K562 (cell line): ENCODE measurements around the gene RASGRP4. TPM values are rescaled to one million over a fixed set of nuclear protein-coding genes. Genes with fewer than 3 reads are reported as not detected.

Source experiments
- ARHGAP35 ChIP-seq: fragments of 450-650 bp; IDR thresholded peaks from 2 replicates; pipeline ENCODE4 v1.6.1; 2018; ENCODE audit not compliant: partially characterized antibody
- ETV5 ChIP-seq: sonication (generic); formaldehyde crosslinking; IDR thresholded peaks from 2 replicates; pipeline ENCODE4 v1.4.0; 2020; ENCODE audit warnings: low read depth, mild to moderate bottlenecking, missing genetic modification reagents
- HMGN3 ChIP-seq: IDR thresholded peaks from 2 replicates; pipeline ENCODE4 v1.6.1; 2011; ENCODE audit warnings: borderline replicate concordance, low read depth, mild to moderate bottlenecking, mixed read lengths, low read length; ENCODE audit not compliant: insufficient read length; ENCODE audit errors: extremely low read depth
- MTA3 ChIP-seq: fragments of 450-650 bp; formaldehyde crosslinking; IDR thresholded peaks from 2 replicates; pipeline ENCODE4 v1.6.1; 2017; ENCODE audit warnings: mild to moderate bottlenecking, borderline replicate concordance
- MXI1 ChIP-seq: IDR thresholded peaks from 2 replicates; pipeline ENCODE4 v1.6.1; 2011; ENCODE audit warnings: low read depth, mild to moderate bottlenecking, improper control_type of control experiment, low read length
- RFX5 ChIP-seq: IDR thresholded peaks from 2 replicates; pipeline ENCODE4 v1.6.1; 2011; ENCODE audit warnings: low read depth, mild to moderate bottlenecking, improper control_type of control experiment, low read length
- SETDB1 ChIP-seq: IDR thresholded peaks from one replicate; pipeline ENCODE4 v1.6.1; 2012; ENCODE audit warnings: low read length, control low read depth, inconsistent platforms
- SIN3A ChIP-seq, 2 experiments: fragments of 150-350 bp in 1 of 2; IDR thresholded peaks; 2 replicates each; pipeline ENCODE4 v1.6.1; 2011 to 2016; ENCODE audit warnings: borderline replicate concordance in 2 of 2, low read depth in 2 of 2, low read length in 2 of 2, mild to moderate bottlenecking in 2 of 2, moderate library complexity in 2 of 2; ENCODE audit not compliant: control insufficient read depth in 1 of 2
- SMAD3 ChIP-seq: fragments of 450-650 bp; formaldehyde crosslinking; conservative IDR thresholded peaks from 2 replicates; pipeline ENCODE4 v1.4.0; 2020; ENCODE audit warnings: mild to moderate bottlenecking
- polyA plus RNA-seq, 8 experiments: library from polyadenylated mRNA; depleted of rRNA in 4 of 8; stranded (reverse) in 5 of 8; unstranded in 3 of 8; fragments of >200 nt; fragmentation: Nextera tagmentation in 2 of 8; fragmentation: Illumina TruSeq in 1 of 8; extraction: Ambion mirVana in 2 of 8; extraction: Trizol in 1 of 8; gene quantifications; 2 replicates each; pipeline versions ENCODE4 v1.2.1 to v1.2.3, GENCODE V29; 2011 to 2014; ENCODE audit warnings: inconsistent platforms in 1 of 8, missing spikeins in 1 of 8
- total RNA-seq, 7 experiments: library from RNA; depleted of rRNA in 6 of 7; stranded (reverse); fragments of >200 nt in 6 of 7; fragmentation: Illumina TruSeq in 2 of 7; extraction: Trizol in 2 of 7; gene quantifications; 2 replicates each; pipeline versions ENCODE4 v1.2.1 to v1.2.3, GENCODE V29; 2011 to 2021; ENCODE audit warnings: low replicate concordance in 1 of 7
- TF ChIP-seq, protein P1 (sequence below), 2 experiments: fragments of 150-350 bp in 1 of 2; IDR thresholded peaks; 2 replicates each; pipeline ENCODE4 v1.6.1; 2012 to 2016; ENCODE audit warnings: low read depth in 2 of 2, low read length in 2 of 2, mild to moderate bottlenecking in 1 of 2, moderate library complexity in 1 of 2
- TF ChIP-seq, protein P2 (sequence below): fragments of 450-650 bp; formaldehyde crosslinking; conservative IDR thresholded peaks from 2 replicates; pipeline ENCODE4 v1.4.0; 2022; ENCODE audit warnings: mild to moderate bottlenecking, missing genetic modification characterization
- TF ChIP-seq, protein P3 (sequence below): fragments of 450-650 bp; IDR thresholded peaks from 2 replicates; pipeline ENCODE4 v1.7.1; 2018; ENCODE audit warnings: mild to moderate bottlenecking, low read depth; ENCODE audit not compliant: partially characterized antibody

RASGRP4 gene
- total and polyA plus RNA-seq, 9 of the 15 experiments (the other 6 are each of a cell fraction or from before 2014, with no cell fraction given): 0.39 to 4.6 (median 3.8) TPM

DNA sequence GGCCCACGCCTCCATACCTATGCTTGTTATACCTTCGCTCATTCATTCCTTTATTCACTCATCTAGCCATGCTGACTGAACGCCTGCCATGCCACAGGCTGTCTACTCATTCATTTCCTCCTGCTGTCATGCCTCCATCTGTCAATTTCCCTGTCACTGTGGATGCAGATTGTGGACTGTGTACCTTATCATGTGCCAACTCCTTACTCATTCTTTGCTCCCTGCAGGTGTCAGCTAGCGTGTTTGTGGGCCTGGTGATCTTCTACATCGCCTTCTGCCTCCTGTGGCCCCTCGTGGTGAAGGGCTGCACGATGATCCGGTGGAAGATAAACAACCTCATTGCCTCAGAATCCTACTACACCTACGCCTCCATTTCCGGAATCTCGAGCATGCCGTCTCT lies 55.7 kb downstream of the RASGRP4 start (continued):
- no peak for TF ChIP-seq HMGN3
- peak; percentile 42 to 48; a peak in 2 of 4 replicates for TF ChIP-seq SIN3A (IDR thresholded peaks at IDR 0.05; ENCODE audit: borderline replicate concordance in 2 of 2, control insufficient read depth in 1 of 2, low read depth in 2 of 2, low read length in 2 of 2)
- no peak for TF ChIP-seq RFX5
- TF ChIP-seq SETDB1: no peak
- TF ChIP-seq, protein P1, sequence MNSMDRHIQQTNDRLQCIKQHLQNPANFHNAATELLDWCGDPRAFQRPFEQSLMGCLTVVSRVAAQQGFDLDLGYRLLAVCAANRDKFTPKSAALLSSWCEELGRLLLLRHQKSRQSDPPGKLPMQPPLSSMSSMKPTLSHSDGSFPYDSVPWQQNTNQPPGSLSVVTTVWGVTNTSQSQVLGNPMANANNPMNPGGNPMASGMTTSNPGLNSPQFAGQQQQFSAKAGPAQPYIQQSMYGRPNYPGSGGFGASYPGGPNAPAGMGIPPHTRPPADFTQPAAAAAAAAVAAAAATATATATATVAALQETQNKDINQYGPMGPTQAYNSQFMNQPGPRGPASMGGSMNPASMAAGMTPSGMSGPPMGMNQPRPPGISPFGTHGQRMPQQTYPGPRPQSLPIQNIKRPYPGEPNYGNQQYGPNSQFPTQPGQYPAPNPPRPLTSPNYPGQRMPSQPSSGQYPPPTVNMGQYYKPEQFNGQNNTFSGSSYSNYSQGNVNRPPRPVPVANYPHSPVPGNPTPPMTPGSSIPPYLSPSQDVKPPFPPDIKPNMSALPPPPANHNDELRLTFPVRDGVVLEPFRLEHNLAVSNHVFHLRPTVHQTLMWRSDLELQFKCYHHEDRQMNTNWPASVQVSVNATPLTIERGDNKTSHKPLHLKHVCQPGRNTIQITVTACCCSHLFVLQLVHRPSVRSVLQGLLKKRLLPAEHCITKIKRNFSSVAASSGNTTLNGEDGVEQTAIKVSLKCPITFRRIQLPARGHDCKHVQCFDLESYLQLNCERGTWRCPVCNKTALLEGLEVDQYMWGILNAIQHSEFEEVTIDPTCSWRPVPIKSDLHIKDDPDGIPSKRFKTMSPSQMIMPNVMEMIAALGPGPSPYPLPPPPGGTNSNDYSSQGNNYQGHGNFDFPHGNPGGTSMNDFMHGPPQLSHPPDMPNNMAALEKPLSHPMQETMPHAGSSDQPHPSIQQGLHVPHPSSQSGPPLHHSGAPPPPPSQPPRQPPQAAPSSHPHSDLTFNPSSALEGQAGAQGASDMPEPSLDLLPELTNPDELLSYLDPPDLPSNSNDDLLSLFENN (IDR thresholded peaks at IDR 0.05; ENCODE audit: low read depth in 2 of 2, low read length in 2 of 2): no peak
- TF ChIP-seq, protein P2, sequence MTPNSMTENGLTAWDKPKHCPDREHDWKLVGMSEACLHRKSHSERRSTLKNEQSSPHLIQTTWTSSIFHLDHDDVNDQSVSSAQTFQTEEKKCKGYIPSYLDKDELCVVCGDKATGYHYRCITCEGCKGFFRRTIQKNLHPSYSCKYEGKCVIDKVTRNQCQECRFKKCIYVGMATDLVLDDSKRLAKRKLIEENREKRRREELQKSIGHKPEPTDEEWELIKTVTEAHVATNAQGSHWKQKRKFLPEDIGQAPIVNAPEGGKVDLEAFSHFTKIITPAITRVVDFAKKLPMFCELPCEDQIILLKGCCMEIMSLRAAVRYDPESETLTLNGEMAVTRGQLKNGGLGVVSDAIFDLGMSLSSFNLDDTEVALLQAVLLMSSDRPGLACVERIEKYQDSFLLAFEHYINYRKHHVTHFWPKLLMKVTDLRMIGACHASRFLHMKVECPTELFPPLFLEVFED (CRISPR knock-in tag): no peak
- peak; percentile 78 for TF ChIP-seq MXI1
- TF ChIP-seq MTA3: no peak
- TF ChIP-seq SMAD3 (CRISPR knock-in tag): no peak
- TF ChIP-seq, protein P3, sequence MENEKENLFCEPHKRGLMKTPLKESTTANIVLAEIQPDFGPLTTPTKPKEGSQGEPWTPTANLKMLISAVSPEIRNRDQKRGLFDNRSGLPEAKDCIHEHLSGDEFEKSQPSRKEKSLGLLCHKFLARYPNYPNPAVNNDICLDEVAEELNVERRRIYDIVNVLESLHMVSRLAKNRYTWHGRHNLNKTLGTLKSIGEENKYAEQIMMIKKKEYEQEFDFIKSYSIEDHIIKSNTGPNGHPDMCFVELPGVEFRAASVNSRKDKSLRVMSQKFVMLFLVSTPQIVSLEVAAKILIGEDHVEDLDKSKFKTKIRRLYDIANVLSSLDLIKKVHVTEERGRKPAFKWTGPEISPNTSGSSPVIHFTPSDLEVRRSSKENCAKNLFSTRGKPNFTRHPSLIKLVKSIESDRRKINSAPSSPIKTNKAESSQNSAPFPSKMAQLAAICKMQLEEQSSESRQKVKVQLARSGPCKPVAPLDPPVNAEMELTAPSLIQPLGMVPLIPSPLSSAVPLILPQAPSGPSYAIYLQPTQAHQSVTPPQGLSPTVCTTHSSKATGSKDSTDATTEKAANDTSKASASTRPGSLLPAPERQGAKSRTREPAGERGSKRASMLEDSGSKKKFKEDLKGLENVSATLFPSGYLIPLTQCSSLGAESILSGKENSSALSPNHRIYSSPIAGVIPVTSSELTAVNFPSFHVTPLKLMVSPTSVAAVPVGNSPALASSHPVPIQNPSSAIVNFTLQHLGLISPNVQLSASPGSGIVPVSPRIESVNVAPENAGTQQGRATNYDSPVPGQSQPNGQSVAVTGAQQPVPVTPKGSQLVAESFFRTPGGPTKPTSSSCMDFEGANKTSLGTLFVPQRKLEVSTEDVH: no peak
- no peak for TF ChIP-seq ARHGAP35
- no peak for TF ChIP-seq ETV5 (CRISPR knock-in tag)
